H1 (cell line): Measurements from ENCODE around the gene COL11A2.

Experiments used
- CEBPB ChIP-seq: IDR thresholded peaks from 2 replicates; pipeline ENCODE4 v1.6.1; 2012; ENCODE audit warnings: low read depth, low read length
- CTCF ChIP-seq, 3 experiments: IDR thresholded peaks; 1 replicate in 2 of 3; 2 replicates in 1 of 3; pipeline versions ENCODE4 v1.5.1 to v1.6.1; 2011; ENCODE audit warnings: low read length in 3 of 3, mild to moderate bottlenecking in 3 of 3, inconsistent platforms in 2 of 3, low read depth in 1 of 3, moderate library complexity in 1 of 3; ENCODE audit not compliant: insufficient read depth in 1 of 3; ENCODE audit errors: control extremely low read depth in 1 of 3
- EP300 ChIP-seq, 2 experiments: IDR thresholded peaks; 1 replicate in 1 of 2; 2 replicates in 1 of 2; pipeline ENCODE4 v1.6.1; 2011 to 2012; ENCODE audit warnings: low read depth in 2 of 2, low read length in 2 of 2, mild to moderate bottlenecking in 2 of 2, borderline replicate concordance in 1 of 2, inconsistent platforms in 1 of 2, moderate library complexity in 1 of 2
- MAFK ChIP-seq: IDR thresholded peaks from 2 replicates; pipeline ENCODE4 v1.6.1; 2012; ENCODE audit warnings: low read depth, mild to moderate bottlenecking, improper control_type of control experiment, low read length
- POLR2A ChIP-seq, 2 experiments: IDR thresholded peaks; 1 replicate in 1 of 2; 2 replicates in 1 of 2; pipeline ENCODE4 v1.6.1; 2011; ENCODE audit warnings: low read depth in 2 of 2, low read length in 2 of 2, mild to moderate bottlenecking in 2 of 2; ENCODE audit errors: control extremely low read depth in 1 of 2
- POLR2AphosphoS5 ChIP-seq: IDR thresholded peaks from 2 replicates; pipeline ENCODE4 v1.6.1; 2011; ENCODE audit warnings: low read depth, low read length
- RBBP5 ChIP-seq: IDR thresholded peaks from 2 replicates; pipeline ENCODE4 v1.7.1; 2012; ENCODE audit warnings: low read depth, mild to moderate bottlenecking, inconsistent platforms, low read length, moderate library complexity, borderline replicate concordance
- YY1 ChIP-seq: IDR thresholded peaks from 2 replicates; pipeline ENCODE4 v1.6.1; 2011; ENCODE audit warnings: low read depth, mild to moderate bottlenecking, low read length
- TF ChIP-seq, protein P1 (sequence below): IDR thresholded peaks from 2 replicates; pipeline ENCODE4 v1.6.1; 2011; ENCODE audit warnings: low read length, improper control_type of control experiment

DNA sequence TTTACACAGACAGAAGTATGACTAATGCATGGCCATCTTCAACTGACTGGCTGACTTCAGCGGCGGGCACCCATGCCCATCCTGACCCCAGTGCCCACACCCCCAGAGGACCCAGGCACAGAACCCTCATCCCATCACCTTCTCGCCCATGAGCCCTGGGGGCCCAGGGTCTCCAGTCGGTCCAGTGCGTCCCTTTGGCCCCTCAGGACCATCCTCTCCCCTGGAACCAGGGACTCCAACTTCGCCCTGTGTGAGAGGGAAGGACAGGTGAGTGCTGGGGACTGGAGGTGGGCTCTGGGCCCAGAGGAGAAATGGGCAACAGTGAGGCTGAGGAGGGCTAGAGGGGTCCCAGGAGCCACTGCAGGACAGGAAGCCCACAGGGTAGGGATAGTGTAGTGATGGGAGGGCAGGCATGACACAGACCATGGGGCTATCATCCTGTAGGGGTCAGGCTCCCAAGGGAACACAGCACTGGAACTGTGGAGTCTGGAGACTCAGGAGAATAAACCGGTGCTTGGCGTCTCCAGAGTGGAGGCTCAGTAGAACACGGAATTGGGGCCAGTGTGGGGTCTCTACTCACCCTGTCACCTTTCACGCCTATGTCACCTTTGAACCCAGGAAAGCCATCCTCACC, 16.7 kb downstream of the COL11A2 start:
- TF ChIP-seq CEBPB = no peak
- peak in 1 of 3 experiments; percentile 40; a peak in 1 of 4 replicates for TF ChIP-seq CTCF (IDR thresholded peaks at IDR 0.05; ENCODE audit: control extremely low read depth in 1 of 3, insufficient read depth in 1 of 3, low read depth in 1 of 3, low read length in 3 of 3)
- no peak for TF ChIP-seq POLR2A (IDR thresholded peaks at IDR 0.05; ENCODE audit: control extremely low read depth in 1 of 2, low read depth in 2 of 2, low read length in 2 of 2)
- no peak for TF ChIP-seq YY1
- no peak for TF ChIP-seq POLR2AphosphoS5
- TF ChIP-seq, protein P1, sequence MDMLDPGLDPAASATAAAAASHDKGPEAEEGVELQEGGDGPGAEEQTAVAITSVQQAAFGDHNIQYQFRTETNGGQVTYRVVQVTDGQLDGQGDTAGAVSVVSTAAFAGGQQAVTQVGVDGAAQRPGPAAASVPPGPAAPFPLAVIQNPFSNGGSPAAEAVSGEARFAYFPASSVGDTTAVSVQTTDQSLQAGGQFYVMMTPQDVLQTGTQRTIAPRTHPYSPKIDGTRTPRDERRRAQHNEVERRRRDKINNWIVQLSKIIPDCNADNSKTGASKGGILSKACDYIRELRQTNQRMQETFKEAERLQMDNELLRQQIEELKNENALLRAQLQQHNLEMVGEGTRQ = no peak
- TF ChIP-seq EP300 (IDR thresholded peaks at IDR 0.05; ENCODE audit: borderline replicate concordance in 1 of 2, low read depth in 2 of 2, low read length in 2 of 2) = no peak
- no peak for TF ChIP-seq RBBP5
- TF ChIP-seq MAFK = no peak
